ENCODE results near the gene PEMT.

PEMT gene

GRCh38 chr17:17551361-17551760 is 40.1 kb downstream of the PEMT start:
- DNase-seq = peak; percentile 79

DNA sequence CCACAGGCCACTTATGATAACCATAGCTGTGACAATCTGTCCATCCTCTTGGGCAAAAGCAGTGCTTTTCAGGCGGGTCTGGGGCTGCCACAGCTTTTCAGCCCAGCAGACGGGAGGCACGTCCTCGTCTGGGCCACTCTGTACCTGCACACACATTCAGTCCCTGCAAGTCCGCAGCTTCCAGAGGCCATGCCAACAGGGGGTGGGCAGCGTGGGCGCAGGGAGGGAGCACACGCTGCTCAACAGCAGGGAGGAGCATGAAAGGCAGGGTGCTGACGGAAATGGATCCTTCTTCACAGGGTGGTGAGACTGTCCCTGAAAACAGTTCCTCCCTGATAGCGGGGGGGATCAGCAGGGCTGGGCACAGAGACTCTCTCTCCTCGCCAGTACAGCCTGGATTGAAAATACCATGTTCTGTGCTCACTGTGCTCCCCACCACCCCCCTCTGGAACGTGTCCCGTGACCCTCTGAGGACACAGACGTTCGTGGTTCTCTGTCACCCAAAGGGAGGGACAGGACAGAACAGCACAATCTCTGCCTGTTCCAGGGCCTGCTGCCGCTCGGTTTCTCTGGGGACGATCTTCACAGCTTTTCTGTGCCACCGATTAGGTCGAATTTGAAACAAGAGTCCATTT is 41.7 kb downstream of the PEMT start:
- DNase-seq = no peak

GRCh38 chr17:17548044-17548443 is 43.5 kb downstream of the PEMT start:
- no peak for DNase-seq

- no peak for DNase-seq
Observed at GRCh38 chr17:17547210-17547764, 44.2 kb downstream of the PEMT start.

GRCh38 chr17:17546399-17547185 is 44.9 kb downstream of the PEMT start:
- no peak for DNase-seq

DNA sequence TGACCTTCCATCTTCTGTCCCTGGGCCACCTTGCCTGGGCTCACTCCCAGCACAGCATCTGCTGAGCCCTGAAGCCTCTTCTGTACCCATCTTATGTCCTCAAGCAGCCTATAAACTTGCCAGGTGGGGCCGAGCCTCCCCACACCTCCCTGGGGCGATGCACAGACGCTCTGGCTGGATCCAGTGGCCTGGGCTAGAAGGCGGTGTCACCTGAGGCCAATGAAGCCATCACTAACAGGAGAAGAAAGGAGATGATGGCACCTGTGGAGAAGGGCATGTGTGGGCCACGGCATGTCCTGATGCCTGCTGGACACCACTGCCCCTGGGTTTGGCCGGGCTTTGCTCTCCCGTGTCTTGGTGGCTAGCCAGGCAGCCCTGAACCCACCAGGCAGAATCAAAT is 45.5 kb downstream of the PEMT start:
- DNase-seq = no peak

- DNase-seq = peak; percentile 62
Observed at GRCh38 chr17:17545031-17545820, 46.3 kb downstream of the PEMT start.

DNA sequence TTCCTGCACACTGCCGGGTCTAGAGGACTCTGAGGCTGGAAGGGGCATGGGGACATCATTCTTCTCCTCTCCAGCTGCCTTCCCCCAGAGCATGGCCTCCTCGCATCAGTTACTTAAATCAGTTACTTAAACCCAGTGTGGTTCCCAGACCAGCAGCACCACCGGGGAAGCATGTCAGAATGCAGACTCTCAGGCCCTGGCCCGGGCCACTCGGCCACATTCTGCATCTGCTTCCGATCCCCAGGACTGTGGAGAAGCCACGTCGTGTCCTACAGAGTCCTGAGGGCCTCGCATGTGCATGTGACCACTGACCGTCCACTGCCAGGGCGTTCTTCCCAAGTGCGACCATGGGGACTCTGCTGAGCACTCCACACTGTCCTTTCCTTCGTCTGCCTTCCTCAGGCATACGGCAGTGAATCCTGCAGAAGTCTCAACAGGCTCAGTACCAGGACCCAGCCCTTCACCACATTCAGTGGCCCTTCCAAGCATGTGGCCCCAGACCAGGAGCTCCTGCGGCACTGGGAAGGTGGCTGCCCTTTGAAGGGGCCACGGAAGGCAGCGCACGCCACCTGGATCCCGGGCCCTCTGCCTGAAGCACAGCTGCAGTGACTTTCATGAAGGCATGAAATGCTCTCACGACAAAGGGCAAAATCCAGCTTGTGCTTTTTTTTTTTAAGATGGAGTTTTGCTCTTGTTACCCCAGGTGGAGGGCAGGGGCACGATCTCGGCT is 48.4 kb downstream of the PEMT start:
- DNase-seq = no peak

DNA sequence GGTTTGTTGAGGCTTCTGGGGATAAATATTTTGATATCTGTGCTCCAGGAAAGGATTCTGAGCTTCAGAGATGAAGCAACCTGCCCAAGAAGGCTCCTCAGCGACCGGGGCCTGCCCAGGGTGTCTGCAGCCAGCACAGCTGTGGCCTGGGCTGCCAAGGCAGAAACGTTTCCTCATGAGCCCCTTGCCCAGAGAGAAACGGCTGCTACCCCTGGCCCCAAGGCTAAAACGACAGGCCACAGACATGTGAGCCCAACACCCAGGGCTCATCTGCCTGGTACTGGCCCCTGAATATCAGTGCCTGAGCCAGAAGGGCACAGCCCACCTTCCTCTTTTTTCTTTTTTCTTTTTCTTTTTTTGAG is 49.9 kb downstream of the PEMT start:
- no peak for DNase-seq

GRCh38 chr17:17540935-17541639 is 50.4 kb downstream of the PEMT start:
- no peak for DNase-seq

DNA sequence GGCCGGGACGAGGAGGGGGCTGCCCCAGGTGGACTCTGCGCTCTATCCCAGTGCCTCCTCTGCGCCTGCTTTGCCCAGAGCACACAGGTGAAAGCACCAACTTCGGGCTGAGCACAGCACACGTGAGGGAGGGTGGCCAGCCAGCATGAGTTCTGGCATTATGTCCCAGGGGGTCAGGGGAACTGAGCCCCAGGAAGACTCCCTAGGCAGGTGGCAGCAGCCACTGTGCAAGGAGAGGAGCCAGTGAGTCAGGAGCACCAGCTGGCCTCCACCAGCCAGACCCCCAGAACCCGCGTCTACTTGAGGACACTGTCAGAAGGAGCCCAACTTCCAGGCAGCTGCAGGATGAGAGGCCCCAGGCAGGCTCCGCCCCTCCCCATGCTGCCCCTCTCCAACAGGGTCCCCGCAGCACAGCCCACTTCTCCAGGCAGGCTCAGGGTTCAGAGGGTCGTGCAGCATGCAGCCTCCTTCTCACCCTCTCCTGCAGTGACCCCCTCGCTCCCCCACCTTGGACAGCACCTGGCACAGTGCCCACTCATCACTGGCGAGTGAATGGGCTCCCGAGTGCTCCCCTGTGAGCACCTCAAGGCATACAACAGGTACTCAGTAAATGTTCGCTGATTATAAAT is 51.1 kb downstream of the PEMT start:
- no peak for DNase-seq

- DNase-seq = no peak
Observed at GRCh38 chr17:17539591-17539990, 51.9 kb downstream of the PEMT start.

DNA sequence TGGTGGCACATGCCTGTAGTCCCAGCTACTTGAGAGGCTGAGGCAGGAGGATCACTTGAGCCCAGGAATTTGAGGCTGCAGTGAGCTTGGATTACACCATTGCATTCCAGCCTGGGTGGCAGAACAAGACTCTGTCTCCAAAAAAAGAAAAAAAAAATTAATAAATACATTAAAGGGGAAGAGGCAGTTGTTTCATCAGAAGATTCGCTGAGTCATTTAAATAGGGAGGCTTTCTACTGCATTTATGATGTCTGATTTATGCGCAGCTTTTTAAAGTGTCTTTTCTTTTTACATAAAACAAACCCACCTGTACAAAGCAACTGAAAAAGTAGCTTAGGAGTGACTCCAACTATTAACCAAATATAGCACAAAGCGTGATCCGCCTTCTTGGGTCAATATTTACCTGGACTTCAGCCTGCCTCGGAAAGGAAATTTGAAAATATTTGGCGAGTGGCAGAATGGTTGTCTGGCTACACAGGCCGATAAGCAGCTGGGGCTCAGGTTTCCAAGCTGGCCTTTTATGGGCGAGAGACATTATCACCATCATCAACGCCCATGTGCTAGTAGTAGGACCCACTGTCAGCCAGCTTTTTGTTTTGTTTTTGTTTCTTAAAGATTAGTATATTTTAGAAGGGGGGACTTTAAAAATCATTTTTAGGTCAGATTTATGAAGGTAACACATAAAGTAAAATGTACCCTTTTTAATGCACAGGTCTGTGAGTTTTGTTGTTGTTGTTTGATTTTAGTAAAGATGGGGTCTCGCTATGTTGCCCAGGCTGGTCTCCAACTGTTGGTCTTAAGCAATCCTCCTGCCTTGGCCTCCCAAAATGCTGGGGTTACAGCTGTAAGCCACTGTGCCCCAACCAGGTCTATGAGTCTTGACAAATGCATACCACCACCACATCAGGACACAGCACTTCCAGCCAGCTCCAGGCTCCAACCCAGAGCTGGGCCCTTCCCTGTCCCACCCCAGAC is 52.8 kb downstream of the PEMT start:
- no peak for DNase-seq

- DNase-seq = no peak
Observed at GRCh38 chr17:17537311-17538099, 54.0 kb downstream of the PEMT start.

DNA sequence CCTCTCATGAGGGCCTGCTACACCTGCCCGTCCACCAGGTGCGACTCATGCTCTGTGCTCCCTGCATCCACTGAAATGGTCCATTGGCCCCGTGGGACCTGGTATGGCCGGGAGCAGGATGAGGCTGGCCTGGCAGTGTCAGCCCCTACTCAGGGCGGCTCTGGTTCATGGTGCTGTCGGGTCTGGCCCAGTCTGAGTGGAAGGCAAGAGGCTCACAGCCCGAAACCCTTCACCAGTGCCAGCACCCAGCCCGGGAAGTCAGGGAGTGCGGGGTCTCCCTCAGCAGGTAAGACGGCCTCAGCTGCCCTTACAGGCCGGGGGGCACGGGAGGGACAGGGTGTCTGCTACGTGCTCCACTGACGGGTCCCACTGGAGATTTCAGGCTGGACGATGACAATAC is 54.8 kb downstream of the PEMT start:
- no peak for DNase-seq

GRCh38 chr17:17535957-17536356 is 55.6 kb downstream of the PEMT start:
- no peak for DNase-seq

GRCh38 chr17:17533901-17534441 is 57.5 kb downstream of the PEMT start:
- no peak for DNase-seq

DNA sequence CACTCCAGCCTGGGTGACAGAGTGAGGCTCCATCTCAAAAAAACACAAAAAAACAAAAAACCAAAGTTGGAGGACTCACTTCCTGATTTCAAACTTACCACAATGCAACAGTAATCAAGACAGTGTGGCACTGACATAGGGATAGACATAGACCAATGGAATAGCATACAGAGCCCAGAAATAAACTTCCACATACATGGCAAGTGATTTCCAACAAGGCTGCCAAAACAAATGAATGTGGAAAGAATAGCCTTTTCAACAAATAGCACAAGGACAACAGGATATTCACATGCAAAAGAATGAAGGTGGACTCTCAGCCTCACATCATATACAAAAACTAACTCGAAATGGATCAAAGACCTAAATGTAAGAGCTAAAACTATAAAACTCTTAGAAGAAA is 58.5 kb downstream of the PEMT start:
- DNase-seq = no peak

- no peak for DNase-seq
Observed at GRCh38 chr17:17531156-17531555, 60.4 kb downstream of the PEMT start.

Measured in femur (tissue), 1 donor.